K562 (cell line): ENCODE results near the gene THAP4. TPM values are rescaled to one million over a fixed set of nuclear protein-coding genes. Genes with fewer than 3 reads are reported as not detected.

Experiments used
- ATAC-seq: fragments of 200-7000 bp; cut with Tn5 transposase; 3 replicates; pipeline ENCODE4 v1.9.1; 2020; ENCODE audit warnings: moderate library complexity
- BruUV-seq: library from RNA; stranded (reverse); fragments of 400-500 nt; replicated peaks from 2 replicates; lab custom pipeline; 2021; lab: Mats Ljungman, UMichigan
- CTCF ChIA-PET: fragments of 300-600 bp; formaldehyde crosslinking; extraction: SDS; loops from one replicate; lab custom pipeline; 2021; ENCODE audit warnings: low intra/inter-chr PET ratio; lab: Yijun Ruan, JAX
- POLR2A ChIA-PET: fragments of 300-600, 350-650 bp; sonication (Branson Sonifier 250); formaldehyde crosslinking; extraction: SDS; loops from one replicate; lab custom pipeline; 2021; ENCODE audit warnings: antibody characterized with exemption, inconsistent platforms; lab: Yijun Ruan, JAX
- DNase-seq, 4 experiments: peaks; one replicate each; pipeline versions ENCODE4 v3.0.0 to v3.0.0-alpha.2; 2011 to 2018; ENCODE audit warnings: low spot score in 3 of 4, mixed read lengths in 3 of 4; ENCODE audit errors: extremely low read depth in 1 of 4
- FAIRE-seq: peaks from 2 replicates; lab custom pipeline; 2011; peaks lifted over from hg19 to GRCh38; lab: Jason Lieb, UNC
- H2AFZ ChIP-seq: 2 replicates; pipeline ENCODE4 v1.6.0; 2011; ENCODE audit warnings: low read depth, low read length, control low read depth, inconsistent platforms
- H3K27ac ChIP-seq: fragments of 200-600 bp; 3 replicates; pipeline ENCODE4 v1.8.0; 2011; ENCODE audit warnings: low read depth, mild to moderate bottlenecking, control low read depth, inconsistent platforms, low read length, moderate library complexity, mixed read lengths; ENCODE audit errors: extremely low read depth
- H3K27me3 ChIP-seq, 2 experiments: fragments of 300-600 bp in 1 of 2; 2 replicates in 1 of 2; 3 replicates in 1 of 2; pipeline versions ENCODE4 v1.6.0 to v1.8.0; 2011; ENCODE audit warnings: inconsistent platforms in 2 of 2, low read length in 2 of 2, mild to moderate bottlenecking in 1 of 2, mixed read lengths in 1 of 2, moderate library complexity in 1 of 2; ENCODE audit not compliant: control insufficient read depth in 2 of 2, insufficient read depth in 2 of 2
- H3K36me3 ChIP-seq: fragments of 300-600 bp; 3 replicates; pipeline ENCODE4 v1.8.0; 2011; ENCODE audit warnings: mild to moderate bottlenecking, low read length, inconsistent platforms; ENCODE audit not compliant: control insufficient read depth, insufficient read depth
- H3K4me1 ChIP-seq, 2 experiments: fragments of 200-600 bp in 1 of 2; replicated peaks in 1 of 2; 2 replicates in 1 of 2; 3 replicates in 1 of 2; pipeline versions ENCODE4 v1.5.1 to v1.8.0; 2011; ENCODE audit warnings: inconsistent platforms in 2 of 2, low read length in 2 of 2, mild to moderate bottlenecking in 1 of 2, mixed read lengths in 1 of 2, moderate library complexity in 1 of 2; ENCODE audit not compliant: control insufficient read depth in 2 of 2, insufficient read depth in 2 of 2
- H3K4me2 ChIP-seq: 2 replicates; pipeline ENCODE4 v1.6.1; 2011; ENCODE audit warnings: low read length, control low read depth, inconsistent platforms, mixed read lengths; ENCODE audit not compliant: insufficient read depth
- H3K4me3 ChIP-seq: fragments of 200-600 bp; sonication (generic), shearing (Covaris generic); 2 replicates; pipeline ENCODE4 v1.5.1; 2016; ENCODE audit warnings: control low read depth, inconsistent platforms
- H3K79me2 ChIP-seq: fragments of 200-600 bp; 3 replicates; pipeline ENCODE4 v1.8.0; 2011; ENCODE audit warnings: low read length, inconsistent platforms; ENCODE audit not compliant: control insufficient read depth, insufficient read depth
- H3K9ac ChIP-seq, 2 experiments: 2 replicates each; pipeline versions ENCODE4 v1.6.0 to v1.6.1; 2011; ENCODE audit warnings: low read depth in 2 of 2, low read length in 2 of 2, control low read depth in 1 of 2, inconsistent platforms in 1 of 2, mild to moderate bottlenecking in 1 of 2, mixed read lengths in 1 of 2; ENCODE audit not compliant: insufficient read depth in 1 of 2
- H3K9me1 ChIP-seq: one replicate; pipeline ENCODE4 v1.6.0; 2011; ENCODE audit warnings: inconsistent platforms, mild to moderate bottlenecking, low read length, moderate library complexity; ENCODE audit not compliant: control insufficient read depth, insufficient read depth
- H3K9me3 ChIP-seq: replicated peaks from 2 replicates; pipeline ENCODE4 v1.5.1; 2011; ENCODE audit warnings: low read depth, low read length, inconsistent platforms; ENCODE audit not compliant: control insufficient read depth, insufficient read depth
- H4K20me1 ChIP-seq: replicated peaks from 2 replicates; pipeline ENCODE4 v1.6.1; 2011; ENCODE audit warnings: low read length, inconsistent platforms, mixed read lengths; ENCODE audit not compliant: control insufficient read depth, insufficient read depth
- CXXC5 ChIP-seq: fragments of 250-450 bp; sonication (Bioruptor Pico); IDR thresholded peaks from 2 replicates; pipeline ENCODE4 v1.8.0; 2022; ENCODE audit warnings: inconsistent platforms, mild to moderate bottlenecking, moderate library complexity
- MCM2 ChIP-seq: fragments of 450-650 bp; IDR thresholded peaks from 2 replicates; pipeline ENCODE4 v1.6.1; 2017; ENCODE audit warnings: low read depth, mild to moderate bottlenecking
- POLR2A ChIP-seq: fragments of 450-650 bp; conservative IDR thresholded peaks from 2 replicates; pipeline ENCODE4 v1.6.1; 2016
- RBM14 ChIP-seq: fragments of 200-400 bp; formaldehyde crosslinking; IDR thresholded peaks from 2 replicates; pipeline ENCODE4 v1.6.1; 2018; ENCODE audit warnings: low read depth, mild to moderate bottlenecking, low read length, moderate library complexity, borderline replicate concordance; ENCODE audit not compliant: insufficient read depth
- ZNF232 ChIP-seq: sonication (generic); formaldehyde crosslinking; IDR thresholded peaks from 2 replicates; pipeline ENCODE4 v1.8.0; 2022; ENCODE audit warnings: mild to moderate bottlenecking, missing genetic modification reagents
- ZNF76 ChIP-seq: fragments of 250-450 bp; sonication (Bioruptor Pico); IDR thresholded peaks from 2 replicates; pipeline ENCODE4 v1.4.0; 2020; ENCODE audit warnings: mild to moderate bottlenecking, moderate library complexity, borderline replicate concordance
- WGBS: fragments of 100-300 bp; shearing (Covaris generic); methylation state at CpG from one replicate; pipeline ENCODE4 v1.1.6; 2016; ENCODE audit warnings: low coverage, mixed read lengths; ENCODE audit not compliant: insufficient coverage; ENCODE audit errors: missing lambda C conversion rate; 5-methylcytosine and 5-hydroxymethylcytosine counted together
- in situ Hi-C: fragments of 300-500 bp; cut with MboI; formaldehyde crosslinking; loops from 4 replicates; pipeline ENCODE4 v1.15.0; 2018; ENCODE audit warnings: inconsistent platforms, mixed read lengths
- intact Hi-C: fragments of 100-400 bp; cut with micrococcal nuclease; formaldehyde crosslinking; loops from 2 replicates; pipeline ENCODE4 v1.14.2; 2022
- polyA plus RNA-seq, 8 experiments: library from polyadenylated mRNA; depleted of rRNA in 4 of 8; stranded (reverse) in 5 of 8; unstranded in 3 of 8; fragments of >200 nt; fragmentation: Nextera tagmentation in 2 of 8; fragmentation: Illumina TruSeq in 1 of 8; extraction: Ambion mirVana in 2 of 8; extraction: Trizol in 1 of 8; gene quantifications; 2 replicates each; pipeline versions ENCODE4 v1.2.1 to v1.2.3, GENCODE V29; 2011 to 2014; ENCODE audit warnings: inconsistent platforms in 1 of 8, missing spikeins in 1 of 8
- total RNA-seq, 7 experiments: library from RNA; depleted of rRNA in 6 of 7; stranded (reverse); fragments of >200 nt in 6 of 7; fragmentation: Illumina TruSeq in 2 of 7; extraction: Trizol in 2 of 7; gene quantifications; 2 replicates each; pipeline versions ENCODE4 v1.2.1 to v1.2.3, GENCODE V29; 2011 to 2021; ENCODE audit warnings: low replicate concordance in 1 of 7
- TF ChIP-seq, protein P1 (sequence below): sonication (generic); formaldehyde crosslinking; IDR thresholded peaks from 2 replicates; pipeline ENCODE4 v1.8.0; 2023; ENCODE audit warnings: mild to moderate bottlenecking, missing genetic modification reagents
- TF ChIP-seq, protein P2 (sequence below), 3 experiments: IDR thresholded peaks in 2 of 3; conservative IDR thresholded peaks in 1 of 3; 2 replicates each; pipeline ENCODE4 v1.5.1; 2011 to 2012; ENCODE audit warnings: low read length in 3 of 3, mild to moderate bottlenecking in 3 of 3, control low read depth in 2 of 3, improper control_type of control experiment in 1 of 3, inconsistent platforms in 1 of 3, low read depth in 1 of 3, mixed read lengths in 1 of 3, moderate library complexity in 1 of 3; ENCODE audit not compliant: insufficient read depth in 2 of 3
- TF ChIP-seq, protein P3 (sequence below): sonication (generic); formaldehyde crosslinking; IDR thresholded peaks from 2 replicates; pipeline ENCODE4 v1.8.1; 2023; ENCODE audit warnings: mild to moderate bottlenecking, missing genetic modification reagents

The THAP4 gene
- total and polyA plus RNA-seq, 9 of the 15 experiments (the other 6 are each of a cell fraction or from before 2014, with no cell fraction given), result 8.6 to 60.9 (median 43.9) TPM

DNA sequence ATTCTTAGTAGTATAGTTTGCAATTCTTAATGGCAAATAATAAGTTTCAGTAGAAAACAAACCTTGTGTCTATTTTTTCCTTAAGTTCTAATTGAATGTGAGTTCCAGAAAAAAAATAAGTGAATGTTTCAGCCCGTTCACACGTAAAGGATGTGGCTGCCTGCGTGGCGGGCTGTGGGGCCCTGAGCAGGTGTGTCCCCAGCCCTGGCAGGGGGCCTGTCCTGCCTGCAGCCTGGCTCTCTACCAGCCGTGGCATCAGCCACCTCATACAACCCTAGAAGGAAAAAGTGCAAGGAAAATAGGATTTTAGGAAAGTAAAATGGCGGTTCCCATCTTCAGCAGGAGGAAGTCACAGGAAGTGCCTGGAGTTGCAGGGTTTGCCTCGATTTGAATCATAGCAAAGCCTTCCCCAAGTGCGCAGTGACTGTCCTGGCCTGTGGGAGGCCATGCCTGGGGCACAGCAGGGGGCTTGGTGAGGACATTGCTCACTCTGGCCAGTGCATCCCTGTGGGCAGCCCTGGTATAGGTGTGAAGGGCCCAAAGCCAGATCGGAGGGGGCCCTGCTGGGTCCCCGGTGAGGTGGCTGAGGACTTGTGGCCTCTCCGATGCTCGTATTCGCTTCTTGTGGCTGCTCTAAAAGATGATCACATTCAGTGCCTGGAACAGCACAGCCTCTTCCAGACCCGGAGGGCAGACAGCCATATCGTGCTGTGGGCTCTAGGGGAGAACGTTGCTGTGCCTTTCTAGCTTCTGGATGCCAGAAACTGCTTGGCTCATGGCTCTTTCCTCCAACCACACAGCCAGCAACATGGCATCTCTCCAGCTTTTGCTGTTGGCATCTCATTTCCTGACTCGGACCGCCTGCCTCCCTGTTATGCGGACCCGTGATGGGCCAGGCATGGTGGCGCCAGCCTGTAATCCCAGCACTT lies 37.1 kb upstream of the THAP4 start:
- 84% methylated on average over 11 of the region's 21 CpGs for WGBS
- Histone ChIP-seq H3K9me1 (no peaks in the 10 kb centered on the region), H3K27me3 (no peaks in the 10 kb centered on the region), H3K4me1 (peaks cover 0 to 5% of the 10 kb centered on the region in 2 experiments; a peak in 2 of 5 replicates), H3K79me2 (no peaks in the 10 kb centered on the region), H3K27ac (no peak overlapping the region), H3K9me3 (no peaks in the 10 kb centered on the region), H4K20me1 (no peaks in the 10 kb centered on the region; the same call in 1 of the 2 replicates), H3K4me2 (no peak overlapping the region), H3K36me3 (peaks cover 49% of the 10 kb centered on the region; the same call in 2 of the 3 replicates), H2AFZ (no peak overlapping the region), H3K4me3 (no peak overlapping the region), H3K9ac (no peak overlapping the region)
- intact Hi-C loops (no loop called here), in situ Hi-C loops (no loop called here)
- FAIRE-seq (no peak), ATAC-seq (peak; percentile 55), DNase-seq (peak; percentile 15 to 44 (median 32))
- BruUV-seq, result no TSS peak
- POLR2A ChIA-PET, result interaction anchor here (1.6 kb wide), 1 partner anchor 14 kb away, joined by 5 read pairs; no protein-coding TSS in a partner anchor
- CTCF ChIA-PET, result no interaction called here
- no peak for TF ChIP-seq MCM2
- TF ChIP-seq, protein P1, sequence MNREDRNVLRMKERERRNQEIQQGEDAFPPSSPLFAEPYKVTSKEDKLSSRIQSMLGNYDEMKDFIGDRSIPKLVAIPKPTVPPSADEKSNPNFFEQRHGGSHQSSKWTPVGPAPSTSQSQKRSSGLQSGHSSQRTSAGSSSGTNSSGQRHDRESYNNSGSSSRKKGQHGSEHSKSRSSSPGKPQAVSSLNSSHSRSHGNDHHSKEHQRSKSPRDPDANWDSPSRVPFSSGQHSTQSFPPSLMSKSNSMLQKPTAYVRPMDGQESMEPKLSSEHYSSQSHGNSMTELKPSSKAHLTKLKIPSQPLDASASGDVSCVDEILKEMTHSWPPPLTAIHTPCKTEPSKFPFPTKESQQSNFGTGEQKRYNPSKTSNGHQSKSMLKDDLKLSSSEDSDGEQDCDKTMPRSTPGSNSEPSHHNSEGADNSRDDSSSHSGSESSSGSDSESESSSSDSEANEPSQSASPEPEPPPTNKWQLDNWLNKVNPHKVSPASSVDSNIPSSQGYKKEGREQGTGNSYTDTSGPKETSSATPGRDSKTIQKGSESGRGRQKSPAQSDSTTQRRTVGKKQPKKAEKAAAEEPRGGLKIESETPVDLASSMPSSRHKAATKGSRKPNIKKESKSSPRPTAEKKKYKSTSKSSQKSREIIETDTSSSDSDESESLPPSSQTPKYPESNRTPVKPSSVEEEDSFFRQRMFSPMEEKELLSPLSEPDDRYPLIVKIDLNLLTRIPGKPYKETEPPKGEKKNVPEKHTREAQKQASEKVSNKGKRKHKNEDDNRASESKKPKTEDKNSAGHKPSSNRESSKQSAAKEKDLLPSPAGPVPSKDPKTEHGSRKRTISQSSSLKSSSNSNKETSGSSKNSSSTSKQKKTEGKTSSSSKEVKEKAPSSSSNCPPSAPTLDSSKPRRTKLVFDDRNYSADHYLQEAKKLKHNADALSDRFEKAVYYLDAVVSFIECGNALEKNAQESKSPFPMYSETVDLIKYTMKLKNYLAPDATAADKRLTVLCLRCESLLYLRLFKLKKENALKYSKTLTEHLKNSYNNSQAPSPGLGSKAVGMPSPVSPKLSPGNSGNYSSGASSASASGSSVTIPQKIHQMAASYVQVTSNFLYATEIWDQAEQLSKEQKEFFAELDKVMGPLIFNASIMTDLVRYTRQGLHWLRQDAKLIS (CRISPR knock-in tag), result no peak
- TF ChIP-seq, protein P2, sequence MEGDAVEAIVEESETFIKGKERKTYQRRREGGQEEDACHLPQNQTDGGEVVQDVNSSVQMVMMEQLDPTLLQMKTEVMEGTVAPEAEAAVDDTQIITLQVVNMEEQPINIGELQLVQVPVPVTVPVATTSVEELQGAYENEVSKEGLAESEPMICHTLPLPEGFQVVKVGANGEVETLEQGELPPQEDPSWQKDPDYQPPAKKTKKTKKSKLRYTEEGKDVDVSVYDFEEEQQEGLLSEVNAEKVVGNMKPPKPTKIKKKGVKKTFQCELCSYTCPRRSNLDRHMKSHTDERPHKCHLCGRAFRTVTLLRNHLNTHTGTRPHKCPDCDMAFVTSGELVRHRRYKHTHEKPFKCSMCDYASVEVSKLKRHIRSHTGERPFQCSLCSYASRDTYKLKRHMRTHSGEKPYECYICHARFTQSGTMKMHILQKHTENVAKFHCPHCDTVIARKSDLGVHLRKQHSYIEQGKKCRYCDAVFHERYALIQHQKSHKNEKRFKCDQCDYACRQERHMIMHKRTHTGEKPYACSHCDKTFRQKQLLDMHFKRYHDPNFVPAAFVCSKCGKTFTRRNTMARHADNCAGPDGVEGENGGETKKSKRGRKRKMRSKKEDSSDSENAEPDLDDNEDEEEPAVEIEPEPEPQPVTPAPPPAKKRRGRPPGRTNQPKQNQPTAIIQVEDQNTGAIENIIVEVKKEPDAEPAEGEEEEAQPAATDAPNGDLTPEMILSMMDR (IDR thresholded peaks at IDR 0.05 in 2 of 3, conservative IDR thresholded peaks at IDR 0.05 in 1 of 3; ENCODE audit: insufficient read depth in 2 of 3, low read depth in 1 of 3, low read length in 3 of 3), result peak in 1 of 3 experiments; percentile 54; a peak in 2 of 6 replicates
- no peak for TF ChIP-seq RBM14
- TF ChIP-seq POLR2A, result peak; percentile 37; the same call in 1 of the 2 replicates
- no peak for TF ChIP-seq ZNF232 (CRISPR knock-in tag)
- no peak for TF ChIP-seq ZNF76 (CRISPR knock-in tag)
- TF ChIP-seq, protein P3, sequence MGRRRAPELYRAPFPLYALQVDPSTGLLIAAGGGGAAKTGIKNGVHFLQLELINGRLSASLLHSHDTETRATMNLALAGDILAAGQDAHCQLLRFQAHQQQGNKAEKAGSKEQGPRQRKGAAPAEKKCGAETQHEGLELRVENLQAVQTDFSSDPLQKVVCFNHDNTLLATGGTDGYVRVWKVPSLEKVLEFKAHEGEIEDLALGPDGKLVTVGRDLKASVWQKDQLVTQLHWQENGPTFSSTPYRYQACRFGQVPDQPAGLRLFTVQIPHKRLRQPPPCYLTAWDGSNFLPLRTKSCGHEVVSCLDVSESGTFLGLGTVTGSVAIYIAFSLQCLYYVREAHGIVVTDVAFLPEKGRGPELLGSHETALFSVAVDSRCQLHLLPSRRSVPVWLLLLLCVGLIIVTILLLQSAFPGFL (CRISPR knock-in tag), result no peak
- TF ChIP-seq CXXC5 (CRISPR knock-in tag), result no peak
